ENCODE measurements around the gene HRNR.

The HRNR gene

GRCh38 chr1:152190589-152190988 is 33.4 kb downstream of the HRNR start:
- Histone ChIP-seq H3K36me3 (replicated peaks; ENCODE audit: low read depth, low read length) (no peaks in the 10 kb centered on the region), H4K20me1 (ENCODE audit: insufficient read depth, low read length) (no peaks in the 10 kb centered on the region), H3K4me1 (ENCODE audit: low read length) (no peaks in the 10 kb centered on the region), H3K9ac (ENCODE audit: low read length) (no peak overlapping the region), H3K79me2 (ENCODE audit: low read length) (no peaks in the 10 kb centered on the region), H3K27ac (ENCODE audit: low read length) (no peak overlapping the region), H3K27me3 (ENCODE audit: low read depth, low read length) (peaks cover 35% of the 10 kb centered on the region), H3K4me3 (ENCODE audit: low read length) (no peak overlapping the region), H2AFZ (ENCODE audit: low read depth, low read length) (no peak overlapping the region), H3K4me2 (ENCODE audit: low read length) (no peak overlapping the region), H3K9me3 (ENCODE audit: insufficient read depth, low read length) (no peaks in the 10 kb centered on the region)
- TF ChIP-seq CTCF (IDR thresholded peaks at IDR 0.05; ENCODE audit: low read depth, low read length) (no peak), EZH2phosphoT487 (IDR thresholded peaks at IDR 0.05; ENCODE audit: low read depth) (no peak)

GRCh38 chr1:152189657-152190442 is 34.1 kb downstream of the HRNR start:
- TF ChIP-seq EZH2phosphoT487 (IDR thresholded peaks at IDR 0.05; ENCODE audit: low read depth) (no peak), CTCF (IDR thresholded peaks at IDR 0.05; ENCODE audit: low read depth, low read length) (peak; percentile 93)
- H3K36me3 ChIP-seq (replicated peaks; ENCODE audit: low read depth, low read length), result no peaks in the 10 kb centered on the region
- H3K4me3 ChIP-seq (ENCODE audit: low read length), result no peak overlapping the region
- no peaks in the 10 kb centered on the region for H4K20me1 ChIP-seq (ENCODE audit: insufficient read depth, low read length)
- no peak overlapping the region for H3K9ac ChIP-seq (ENCODE audit: low read length)
- H3K79me2 ChIP-seq (ENCODE audit: low read length), result no peaks in the 10 kb centered on the region
- peaks cover 38% of the 10 kb centered on the region for H3K27me3 ChIP-seq (ENCODE audit: low read depth, low read length)
- H3K4me1 ChIP-seq (ENCODE audit: low read length), result no peaks in the 10 kb centered on the region
- peak overlapping the region; percentile 27; the same call in 1 of the 2 replicates for H2AFZ ChIP-seq (ENCODE audit: low read depth, low read length)
- peak overlapping the region; percentile 33 for H3K4me2 ChIP-seq (ENCODE audit: low read length)
- H3K27ac ChIP-seq (ENCODE audit: low read length), result no peak overlapping the region
- no peaks in the 10 kb centered on the region for H3K9me3 ChIP-seq (ENCODE audit: insufficient read depth, low read length)

GRCh38 chr1:152188673-152189591 is 35.1 kb downstream of the HRNR start:
- H3K79me2 ChIP-seq (ENCODE audit: low read length), result no peaks in the 10 kb centered on the region
- no peaks in the 10 kb centered on the region for H3K36me3 ChIP-seq (replicated peaks; ENCODE audit: low read depth, low read length)
- peak overlapping the region; percentile 60 for H3K4me3 ChIP-seq (ENCODE audit: low read length)
- no peak overlapping the region for H3K27ac ChIP-seq (ENCODE audit: low read length)
- no peak overlapping the region for H3K9ac ChIP-seq (ENCODE audit: low read length)
- peak overlapping the region; percentile 54 for H3K4me2 ChIP-seq (ENCODE audit: low read length)
- peaks cover 38% of the 10 kb centered on the region for H3K27me3 ChIP-seq (ENCODE audit: low read depth, low read length)
- no peaks in the 10 kb centered on the region for H3K4me1 ChIP-seq (ENCODE audit: low read length)
- H3K9me3 ChIP-seq (ENCODE audit: insufficient read depth, low read length), result no peaks in the 10 kb centered on the region
- no peaks in the 10 kb centered on the region for H4K20me1 ChIP-seq (ENCODE audit: insufficient read depth, low read length)
- TF ChIP-seq EZH2phosphoT487 (IDR thresholded peaks at IDR 0.05; ENCODE audit: low read depth) (no peak), CTCF (IDR thresholded peaks at IDR 0.05; ENCODE audit: low read depth, low read length) (peak; percentile 95)
- peak overlapping the region; percentile 75; the same call in 1 of the 2 replicates for H2AFZ ChIP-seq (ENCODE audit: low read depth, low read length)
